ENCODE measurements around the gene PRELID1.

PRELID1 gene

GRCh38 chr5:177355868-177356168, 52.2 kb downstream of the PRELID1 start:
- in situ Hi-C loops (cut with MboI; ENCODE audit: low sequenced_read_pairs) = no loop called here

Data from hTERT RPE-1 (cell line).